ENCODE results near the gene DNM1L. TPM values are rescaled to one million over a fixed set of nuclear protein-coding genes. Genes with fewer than 3 reads are reported as not detected.
A peak's percentile ranks its signal among the peaks of the same experiment; 100 is the strongest.

Gene DNM1L
- total and polyA plus RNA-seq, 9 of the 15 experiments (the other 6 are each of a cell fraction or from before 2014, with no cell fraction given): 24.1 to 82.8 (median 61.5) TPM

- TF ChIP-seq JUND (IDR thresholded peaks at IDR 0.05; ENCODE audit: borderline replicate concordance, low read depth, low read length) (no peak), JUND (tag; IDR thresholded peaks at IDR 0.05; ENCODE audit: borderline replicate concordance, low read depth, low read length) (peak; percentile 34; the same call in 1 of the 3 replicates), E2F1 (CRISPR knock-in tag; IDR thresholded peaks at IDR 0.05) (peak; percentile 61), ZNF143 (CRISPR knock-in tag; IDR thresholded peaks at IDR 0.05) (peak; percentile 98), SMAD4 (CRISPR knock-in tag; conservative IDR thresholded peaks at IDR 0.05) (0 out of 2 replicates have a peak, but pooled peaks have one; percentile 45), CBFB (CRISPR knock-in tag; IDR thresholded peaks at IDR 0.05) (0 out of 2 replicates have a peak, but pooled peaks have one; percentile 51), ZNF551 (CRISPR knock-in tag; IDR thresholded peaks at IDR 0.05) (no peak), ATF3 (IDR thresholded peaks at IDR 0.05) (no peak), ATF3 (CRISPR knock-in tag; conservative IDR thresholded peaks at IDR 0.05) (no peak), CCNT2 (IDR thresholded peaks at IDR 0.05; ENCODE audit: borderline replicate concordance, extremely low read depth, insufficient read length, low read depth, low read length) (peak; percentile 56), SRSF9 (IDR thresholded peaks at IDR 0.05; ENCODE audit: borderline replicate concordance, low read depth, low read length) (no peak), BRCA1 (IDR thresholded peaks at IDR 0.05) (no peak), BRCA1 (CRISPR knock-in tag; IDR thresholded peaks at IDR 0.05) (no peak), ZNF217 (CRISPR knock-in tag; IDR thresholded peaks at IDR 0.05) (no peak), SETDB1 (IDR thresholded peaks at IDR 0.05; ENCODE audit: low read length) (no peak), THRA (IDR thresholded peaks at IDR 0.05) (no peak), AFF1 (IDR thresholded peaks at IDR 0.05; ENCODE audit: low read depth in 1 of 2, partially characterized antibody in 2 of 2) (peak in 1 of 2 experiments; percentile 97), MBD2 (IDR thresholded peaks at IDR 0.05; ENCODE audit: borderline replicate concordance, low read depth) (peak; percentile 78), ELK1 (CRISPR knock-in tag; IDR thresholded peaks at IDR 0.05) (no peak)
Measured at GRCh38 chr12:32679091-32679919, at the start of gene DNM1L (continued).
